NCI-H510A treated with DMSO at 0.1 percent for 48 hours (cell line): ENCODE data around the gene ZSCAN9.
A peak's percentile ranks its signal among the peaks of the same experiment; 100 is the strongest.

ENCODE experiments used
- DNase-seq: peaks from one replicate; lab custom pipeline; 2025; lab: John Stamatoyannopoulos, UW

ZSCAN9 gene

DNA sequence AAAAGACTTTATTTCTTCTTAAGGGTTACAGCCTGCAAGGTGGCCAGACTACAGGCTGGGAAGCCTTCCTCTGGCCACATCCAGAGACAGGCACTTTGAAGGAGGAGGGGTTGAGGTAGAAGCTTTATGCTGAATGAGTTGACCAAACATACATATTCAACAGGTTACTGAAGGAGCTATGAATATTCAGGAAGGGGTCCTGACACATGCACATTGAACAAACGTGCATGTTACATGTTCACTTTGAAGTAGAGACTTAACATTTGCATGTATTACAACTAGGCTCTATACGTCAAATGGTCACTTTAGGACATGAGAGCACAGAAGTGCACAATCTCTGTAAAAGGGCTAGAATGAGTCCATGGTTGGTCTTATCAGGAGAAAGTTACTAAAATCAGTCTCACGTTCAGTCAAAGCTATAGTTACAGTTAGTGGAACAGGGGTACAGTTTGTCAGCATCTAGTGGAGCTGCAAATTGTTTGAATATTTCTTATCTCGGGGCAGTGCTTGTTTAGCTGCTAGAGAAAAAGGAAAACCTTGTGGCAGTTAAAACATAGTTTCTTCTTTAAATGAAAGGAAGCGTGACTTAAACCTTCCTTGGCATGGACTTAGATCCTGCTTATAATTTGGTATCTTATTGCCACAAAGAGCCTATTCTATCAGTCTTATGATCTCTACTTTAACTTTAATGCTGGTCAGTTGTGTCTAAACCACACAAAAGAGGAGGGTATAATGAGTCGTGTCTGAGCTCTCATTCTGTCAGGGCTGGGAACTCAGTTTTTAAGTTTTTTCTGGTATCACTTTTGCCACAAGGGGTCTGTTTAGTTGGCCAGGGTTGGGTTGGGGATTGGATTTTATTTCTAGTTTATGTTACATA, 4.6 kb upstream of the ZSCAN9 start:
- DNase-seq: no peak

- DNase-seq: no peak
These were observed 682 bp upstream of the ZSCAN9 start for GRCh38 chr6:28224131-28225055.

- no peak for DNase-seq
These were observed 1.4 kb downstream of the ZSCAN9 start for GRCh38 chr6:28226460-28226859.

DNA sequence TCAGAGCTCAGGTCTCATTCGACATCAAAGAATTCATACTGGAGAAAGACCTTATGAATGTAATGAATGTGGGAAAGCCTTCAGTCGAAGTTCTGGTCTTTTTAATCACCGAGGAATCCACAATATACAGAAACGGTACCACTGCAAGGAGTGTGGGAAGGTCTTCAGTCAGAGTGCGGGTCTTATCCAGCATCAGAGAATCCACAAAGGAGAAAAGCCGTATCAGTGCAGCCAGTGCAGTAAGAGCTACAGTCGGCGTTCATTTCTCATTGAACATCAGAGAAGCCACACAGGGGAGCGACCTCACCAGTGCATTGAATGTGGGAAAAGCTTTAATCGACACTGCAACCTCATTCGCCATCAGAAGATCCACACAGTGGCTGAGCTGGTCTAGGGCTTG, 7.7 kb downstream of the ZSCAN9 start:
- DNase-seq: no peak

DNA sequence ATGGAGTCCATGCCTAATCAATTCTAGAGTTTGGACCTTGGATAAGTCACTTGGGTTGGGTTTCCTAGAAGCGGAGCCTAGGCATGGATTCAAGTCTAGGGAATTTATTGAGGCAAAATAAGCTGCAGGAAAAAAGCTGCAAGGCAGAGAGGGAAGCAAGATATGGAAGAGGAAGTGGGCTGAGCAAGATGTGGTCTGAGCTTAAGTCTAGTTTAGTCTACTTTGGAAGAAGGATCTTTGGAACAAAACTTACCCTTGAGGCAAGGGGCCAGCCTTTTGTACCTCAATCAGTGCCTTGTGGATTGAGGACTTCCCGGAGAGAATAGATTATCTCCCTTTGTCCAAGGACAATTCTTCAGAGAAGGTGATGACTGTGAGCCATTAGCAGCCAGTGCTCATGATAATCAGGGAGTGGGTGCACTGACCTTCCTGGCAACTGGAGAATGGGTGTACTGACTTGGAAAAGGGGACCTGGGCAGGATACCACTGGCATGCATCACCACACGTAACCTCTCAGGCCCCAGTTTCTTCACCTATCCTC, 10.9 kb downstream of the ZSCAN9 start:
- DNase-seq: no peak

- DNase-seq: no peak
These were observed 14.6 kb downstream of the ZSCAN9 start for GRCh38 chr6:28239636-28240035.

GRCh38 chr6:28240471-28240870, 15.4 kb downstream of the ZSCAN9 start:
- no peak for DNase-seq

DNA sequence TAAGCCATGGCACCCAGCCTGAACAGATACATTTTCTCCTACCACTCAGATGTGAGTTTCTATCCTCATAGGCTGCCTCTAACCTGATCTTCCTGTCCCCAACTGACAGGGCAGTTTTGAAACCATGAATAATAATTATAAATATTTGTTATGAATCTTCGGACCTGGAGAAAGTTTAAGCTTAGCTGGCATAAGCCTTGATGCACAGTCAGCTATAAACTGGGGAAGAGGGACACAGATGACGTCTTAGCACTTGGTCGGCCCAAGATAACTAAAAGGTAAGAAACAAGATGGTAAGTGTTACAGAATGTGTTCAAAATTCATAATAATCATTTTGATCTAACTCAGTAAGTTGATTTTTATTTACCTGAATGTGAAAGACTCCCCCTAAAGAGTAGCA, 18.9 kb downstream of the ZSCAN9 start:
- DNase-seq: no peak

- no peak for DNase-seq
These were observed 20.3 kb downstream of the ZSCAN9 start for GRCh38 chr6:28245206-28245941.

DNA sequence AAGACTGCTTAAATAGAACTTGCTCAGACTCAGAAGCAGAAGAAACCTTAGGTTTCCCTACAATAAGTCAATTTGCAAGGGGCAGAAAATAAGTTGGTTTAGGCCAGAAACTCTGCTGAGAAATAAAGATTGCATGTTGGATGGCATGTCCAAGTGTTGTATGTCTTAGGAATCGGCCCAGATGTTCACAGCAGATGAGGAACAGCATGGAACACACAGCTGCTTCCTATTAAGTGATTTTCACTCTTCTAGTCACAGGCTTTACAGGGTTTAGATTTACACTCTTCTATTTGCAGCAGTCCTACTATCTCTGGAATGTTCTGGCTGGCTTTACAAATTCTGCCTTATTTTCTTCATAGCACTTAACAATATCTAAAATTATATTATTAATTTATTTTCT, 23.8 kb downstream of the ZSCAN9 start:
- no peak for DNase-seq

DNA sequence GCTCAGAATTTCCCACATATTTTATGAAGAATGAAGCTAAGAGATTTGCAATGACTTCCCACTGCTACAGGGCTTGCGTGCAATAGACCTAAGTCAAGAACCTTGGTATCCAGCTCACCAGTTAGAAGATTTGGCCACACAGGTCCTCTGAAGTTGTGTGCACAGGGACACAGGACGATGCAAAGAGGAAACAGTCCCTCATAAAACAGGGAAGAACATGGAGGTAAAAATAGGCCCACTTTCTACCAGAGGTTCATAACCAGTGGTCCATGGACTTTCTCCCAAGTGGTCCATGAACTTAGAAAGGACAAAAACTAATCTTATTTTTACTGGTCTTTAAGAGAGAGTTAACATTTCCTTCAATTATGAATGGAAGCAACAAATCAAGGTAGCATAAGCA, 25.7 kb downstream of the ZSCAN9 start:
- DNase-seq: no peak

GRCh38 chr6:28251661-28252008, 26.6 kb downstream of the ZSCAN9 start:
- DNase-seq: no peak

DNA sequence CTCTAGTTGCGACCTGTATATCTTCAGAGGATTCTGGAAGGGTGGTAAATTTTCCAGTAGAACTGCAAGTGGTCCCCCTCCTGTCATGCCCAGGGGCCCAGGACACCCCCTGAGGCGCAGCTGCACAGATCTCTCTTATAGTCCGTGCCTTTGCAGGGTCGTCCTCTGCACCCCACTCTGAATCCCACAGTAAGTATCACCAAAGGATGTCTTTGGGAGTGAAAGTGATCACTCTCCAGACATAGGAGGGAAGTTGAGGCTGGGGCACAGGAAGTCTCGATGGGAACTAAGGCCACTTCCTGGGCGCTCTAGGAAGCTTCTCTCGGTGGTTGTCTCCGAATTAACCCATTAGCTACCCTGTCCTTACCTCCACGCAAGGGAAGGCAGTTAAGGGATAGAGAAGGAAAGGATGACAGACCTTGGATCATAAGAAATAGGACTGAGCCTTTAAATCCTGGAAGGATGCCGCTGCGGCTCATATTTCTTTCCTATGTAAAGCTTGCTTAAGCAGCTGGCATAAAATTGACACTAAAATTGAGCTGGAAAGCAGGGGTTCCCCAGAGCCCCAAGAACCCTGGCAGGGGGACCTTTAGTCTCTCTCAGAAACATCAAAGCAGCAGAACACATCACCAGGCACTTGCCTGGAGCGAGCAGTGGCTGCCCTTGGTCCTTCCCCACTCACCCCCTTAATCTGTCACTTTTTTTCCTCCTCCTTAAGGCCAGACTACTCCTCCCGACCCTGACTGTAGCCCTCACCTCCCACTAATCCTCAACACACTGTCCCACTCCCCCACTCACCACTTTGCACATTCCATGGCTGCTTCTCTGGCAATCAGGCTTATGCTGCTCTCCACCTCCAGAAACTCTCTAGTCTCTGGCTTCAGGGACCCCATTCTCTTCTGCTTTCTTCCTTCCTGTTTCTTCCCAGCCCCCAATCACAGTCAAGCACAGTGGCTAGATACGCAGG, 27.2 kb downstream of the ZSCAN9 start, which contains the start of gene ZKSCAN4:
Gene ZKSCAN4, minus strand, starts transcription at position 261 of the 967 bp plus-strand sequence. CDS start 289 bp downstream, outside the sequence.
- DNase-seq: peak; percentile 79

- DNase-seq: no peak
These were observed 29.0 kb downstream of the ZSCAN9 start for GRCh38 chr6:28254121-28254519.

- DNase-seq: no peak
These were observed 32.0 kb downstream of the ZSCAN9 start for GRCh38 chr6:28257042-28257441.

DNA sequence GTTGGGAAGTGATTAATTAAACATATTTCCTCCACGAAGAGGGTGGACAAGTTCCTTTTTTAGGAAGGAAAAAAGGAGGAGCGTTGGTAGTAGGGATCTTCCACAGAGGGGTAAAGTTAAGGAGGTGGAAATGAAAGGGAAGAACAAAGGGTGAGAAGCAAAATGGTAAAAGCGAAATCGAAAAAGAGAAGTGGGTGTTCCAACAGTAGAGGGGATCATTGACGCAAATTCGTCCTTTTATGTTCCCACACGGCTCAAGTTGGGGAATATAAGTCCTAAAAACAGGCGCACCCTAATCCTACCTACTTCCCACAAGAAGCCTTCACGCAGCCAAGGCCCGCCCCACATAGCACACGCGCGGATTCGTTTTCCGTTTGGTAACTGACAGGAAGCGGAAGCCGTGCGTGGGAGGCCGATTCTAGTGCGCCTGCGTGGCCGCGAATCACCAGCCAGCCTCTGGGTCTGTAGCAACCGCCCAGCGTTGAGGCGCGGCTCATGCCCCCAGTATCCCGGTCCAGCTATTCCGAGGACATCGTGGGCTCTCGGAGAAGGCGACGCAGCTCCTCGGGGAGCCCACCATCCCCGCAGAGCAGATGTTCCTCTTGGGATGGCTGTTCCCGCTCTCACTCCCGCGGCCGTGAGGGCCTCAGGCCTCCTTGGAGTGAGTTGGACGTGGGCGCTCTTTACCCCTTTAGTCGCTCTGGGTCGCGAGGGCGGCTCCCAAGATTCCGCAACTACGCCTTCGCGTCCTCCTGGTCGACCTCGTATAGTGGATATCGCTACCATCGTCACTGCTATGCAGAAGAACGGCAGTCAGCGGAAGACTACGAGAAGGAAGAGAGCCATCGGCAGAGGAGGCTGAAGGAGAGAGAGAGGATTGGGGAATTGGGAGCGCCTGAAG, 34.1 kb downstream of the ZSCAN9 start, which contains the start of gene NKAPL:
Gene NKAPL, plus strand, starts transcription at position 421 of the 901 bp plus-strand sequence. Its CDS starts 75 bp downstream, at position 496.
- no peak for DNase-seq

GRCh38 chr6:28263922-28264321, 38.8 kb downstream of the ZSCAN9 start:
- no peak for DNase-seq

GRCh38 chr6:28264834-28265401, 39.8 kb downstream of the ZSCAN9 start:
- DNase-seq: no peak

GRCh38 chr6:28266563-28266961, 41.5 kb downstream of the ZSCAN9 start:
- no peak for DNase-seq
